GM10266 (cell line): ENCODE data around the gene LGALS7.
A peak's percentile ranks its signal among the peaks of the same experiment; 100 is the strongest.
"Not testable (repeated sequence)": the region's sequence is repeated elsewhere in the genome, so short reads cannot be mapped to it uniquely, and the experiment has no call there.

Source experiments
- DNase-seq: peaks from one replicate; pipeline ENCODE4 v3.0.0; 2012; ENCODE audit errors: extremely low spot score
- TF ChIP-seq, protein P1 (sequence below): IDR thresholded peaks from 2 replicates; pipeline ENCODE4 v1.5.1; 2012; ENCODE audit warnings: mild to moderate bottlenecking, low read depth; ENCODE audit not compliant: control insufficient read depth, insufficient read depth; ENCODE audit errors: missing control alignments

Gene LGALS7

DNA sequence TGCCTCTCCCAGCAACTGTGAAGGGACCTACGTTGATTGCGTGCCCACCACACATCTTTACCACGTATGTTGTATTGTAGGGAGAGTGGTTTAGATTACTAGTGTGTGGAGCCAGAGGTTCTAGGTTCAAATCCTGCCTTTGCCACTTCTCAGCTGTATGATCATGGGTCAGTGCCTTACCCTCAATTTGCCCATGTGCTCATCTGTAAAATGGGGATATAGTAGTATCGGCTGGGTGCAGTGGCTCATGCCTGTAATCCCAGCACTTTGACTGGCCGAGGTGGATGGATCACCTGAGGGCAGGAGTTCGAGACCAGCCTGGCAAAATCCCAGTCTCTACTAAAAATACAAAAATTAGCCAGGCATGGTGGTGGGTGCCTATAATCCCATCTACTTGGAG is 40.0 kb upstream of the LGALS7 start:
- TF ChIP-seq, protein P1, sequence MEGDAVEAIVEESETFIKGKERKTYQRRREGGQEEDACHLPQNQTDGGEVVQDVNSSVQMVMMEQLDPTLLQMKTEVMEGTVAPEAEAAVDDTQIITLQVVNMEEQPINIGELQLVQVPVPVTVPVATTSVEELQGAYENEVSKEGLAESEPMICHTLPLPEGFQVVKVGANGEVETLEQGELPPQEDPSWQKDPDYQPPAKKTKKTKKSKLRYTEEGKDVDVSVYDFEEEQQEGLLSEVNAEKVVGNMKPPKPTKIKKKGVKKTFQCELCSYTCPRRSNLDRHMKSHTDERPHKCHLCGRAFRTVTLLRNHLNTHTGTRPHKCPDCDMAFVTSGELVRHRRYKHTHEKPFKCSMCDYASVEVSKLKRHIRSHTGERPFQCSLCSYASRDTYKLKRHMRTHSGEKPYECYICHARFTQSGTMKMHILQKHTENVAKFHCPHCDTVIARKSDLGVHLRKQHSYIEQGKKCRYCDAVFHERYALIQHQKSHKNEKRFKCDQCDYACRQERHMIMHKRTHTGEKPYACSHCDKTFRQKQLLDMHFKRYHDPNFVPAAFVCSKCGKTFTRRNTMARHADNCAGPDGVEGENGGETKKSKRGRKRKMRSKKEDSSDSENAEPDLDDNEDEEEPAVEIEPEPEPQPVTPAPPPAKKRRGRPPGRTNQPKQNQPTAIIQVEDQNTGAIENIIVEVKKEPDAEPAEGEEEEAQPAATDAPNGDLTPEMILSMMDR = no peak
- DNase-seq = no peak

GRCh38 chr19:38812841-38813320 is 39.6 kb upstream of the LGALS7 start, which contains the start of gene LGALS4:
Gene LGALS4, minus strand, starts transcription at chr19:38812945. Its CDS starts 59 bp downstream, at chr19:38812886.
- TF ChIP-seq, protein P1 = no peak
- DNase-seq = no peak

DNA sequence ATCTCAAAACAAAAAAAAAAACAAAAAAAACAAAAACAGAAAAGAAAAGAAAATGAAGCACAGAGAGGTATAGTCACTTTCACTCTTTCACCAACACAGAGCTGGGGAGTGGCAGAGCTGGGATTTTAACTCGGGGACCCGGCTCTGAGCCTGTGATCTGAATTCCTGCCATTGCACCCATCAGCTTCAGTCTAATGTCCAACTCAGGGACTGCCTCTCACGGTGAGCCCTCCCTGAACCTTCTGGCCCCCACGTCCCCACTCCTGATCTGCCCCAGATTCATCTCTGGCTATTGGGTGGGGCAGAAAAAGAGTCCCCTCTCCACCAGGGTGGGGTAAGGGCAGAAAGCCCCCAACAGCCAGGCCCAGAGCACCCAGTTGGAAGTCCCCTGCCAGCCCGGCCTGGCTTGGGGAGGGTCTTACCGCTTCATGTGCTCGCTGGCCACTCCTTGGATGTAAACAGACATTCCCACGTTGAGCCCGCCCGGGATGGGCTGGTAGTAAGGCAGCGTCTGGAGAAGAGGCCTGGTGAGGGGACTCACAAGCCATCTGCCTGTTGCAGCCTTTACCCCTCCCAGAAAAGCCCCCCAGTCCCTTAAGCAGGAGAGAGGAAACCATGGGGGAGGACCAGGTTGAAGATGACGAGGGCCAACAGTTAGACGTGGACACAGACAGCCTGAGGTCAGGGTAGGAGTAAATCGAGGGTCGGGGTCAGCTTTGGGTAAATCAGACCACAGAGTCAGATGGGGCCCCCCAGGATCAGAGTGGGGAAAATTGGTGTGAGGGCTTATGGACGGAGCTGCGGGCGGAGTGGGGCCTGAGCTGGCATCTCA is 38.9 kb upstream of the LGALS7 start:
- TF ChIP-seq, protein P1 = no peak
- peak; percentile 5 for DNase-seq

DNA sequence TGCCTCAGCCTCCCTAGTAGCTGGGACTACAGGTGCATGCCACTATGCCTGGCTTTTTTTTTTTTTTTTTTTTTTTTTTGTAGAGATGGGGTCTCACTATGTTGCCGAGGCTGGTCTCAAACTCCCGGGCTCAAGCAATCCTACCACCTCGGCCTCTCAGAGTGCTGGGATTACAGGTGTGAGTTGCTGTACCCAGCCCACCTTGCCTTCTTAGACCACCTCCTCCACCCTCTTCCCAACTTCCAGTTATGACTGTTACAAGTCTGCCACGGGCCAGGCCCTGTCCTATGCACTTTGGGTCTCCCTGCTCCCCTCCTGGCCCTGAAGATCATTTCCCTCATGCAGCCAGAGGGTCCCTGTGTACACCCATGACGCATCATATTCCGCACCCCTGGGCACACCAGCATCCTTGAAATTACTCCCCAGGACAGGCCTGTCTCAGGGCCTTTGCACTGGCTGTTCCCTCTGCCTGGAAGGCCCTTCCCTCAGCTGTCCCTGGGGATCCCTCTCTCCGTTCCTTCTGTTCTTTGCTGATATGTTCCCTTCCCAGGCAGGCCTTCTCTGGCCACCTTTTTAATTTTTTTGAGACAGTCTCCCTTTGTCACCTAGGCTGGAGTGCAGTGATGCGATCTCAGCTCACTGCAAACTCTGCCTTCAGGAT is 36.4 kb upstream of the LGALS7 start:
- DNase-seq = no peak
- TF ChIP-seq, protein P1 = no peak

DNA sequence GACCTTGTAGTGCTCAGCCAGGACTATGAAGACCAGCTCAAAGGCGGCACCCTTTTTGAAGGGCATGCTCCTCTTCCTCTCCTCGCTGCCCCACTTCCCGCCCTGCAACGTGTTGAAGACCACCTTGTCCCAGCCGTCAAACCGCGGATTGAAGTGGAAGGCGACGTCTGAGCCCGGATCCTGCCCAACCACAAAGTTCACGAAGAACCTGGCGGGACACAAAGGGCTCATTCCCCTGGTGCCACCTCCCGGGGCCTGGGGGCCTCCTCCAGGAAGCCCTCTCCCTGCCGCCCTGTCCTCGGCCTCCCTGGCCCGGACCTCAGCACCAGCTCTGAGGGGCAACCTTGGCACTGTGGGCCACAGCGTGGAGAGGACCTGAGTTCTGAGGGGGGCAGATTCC is 35.4 kb upstream of the LGALS7 start:
- TF ChIP-seq, protein P1 = no peak
- DNase-seq = no peak

DNA sequence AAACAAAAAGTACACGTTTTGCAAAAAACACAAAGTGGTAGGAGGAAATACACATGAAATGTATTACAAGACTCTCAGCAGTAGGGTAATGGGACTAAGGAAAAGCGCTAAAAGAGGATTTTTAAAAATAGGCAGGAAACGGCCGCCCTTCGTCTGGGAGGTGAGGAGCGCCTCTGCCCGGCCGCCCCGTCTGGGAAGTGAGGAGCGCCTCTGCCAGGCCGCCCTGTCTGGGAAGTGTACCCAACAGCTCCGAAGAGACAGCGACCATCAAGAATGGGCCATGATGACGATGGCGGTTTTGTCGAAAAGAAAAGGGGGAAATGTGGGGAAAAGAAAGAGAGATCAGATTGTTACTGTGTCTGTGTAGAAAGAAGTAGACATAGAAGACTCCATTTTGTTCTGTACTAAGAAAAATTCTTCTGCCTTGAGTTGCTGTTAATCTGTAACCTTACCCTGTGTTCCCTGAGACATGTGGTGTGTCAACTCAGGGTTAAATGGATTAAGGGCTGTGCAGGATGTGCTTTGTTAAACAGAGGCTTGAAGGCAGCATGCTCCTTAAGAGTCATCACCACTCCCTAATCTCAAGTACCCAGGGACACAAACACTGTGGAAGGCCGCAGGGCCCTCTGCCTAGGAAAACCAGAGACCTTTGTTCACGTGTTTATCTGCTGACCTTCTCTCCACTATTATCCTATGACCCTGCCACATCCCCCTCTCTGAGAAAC is 34.2 kb upstream of the LGALS7 start:
- DNase-seq = not testable (repeated sequence)

DNA sequence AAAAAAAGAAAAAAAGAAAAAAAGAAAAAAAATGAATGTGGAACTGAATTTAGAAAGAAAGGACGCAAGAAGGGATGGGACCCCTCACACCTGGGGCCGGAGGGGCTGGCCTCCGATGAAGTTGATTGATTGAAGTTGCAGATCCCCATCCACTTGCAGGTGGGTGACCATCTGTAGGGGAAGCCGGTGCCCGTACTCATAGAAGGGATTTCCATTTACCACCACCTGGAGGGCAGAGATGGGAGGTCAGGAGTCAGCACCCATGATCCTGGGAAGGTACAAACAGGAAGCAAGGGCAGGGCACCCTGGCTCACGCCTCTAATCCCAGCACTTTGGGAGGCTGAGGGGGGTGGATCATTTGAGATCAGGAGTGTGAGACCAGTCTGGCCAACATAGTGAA is 33.1 kb upstream of the LGALS7 start:
- DNase-seq = no peak
- TF ChIP-seq, protein P1 = no peak
